GM21528 (cell line): ENCODE measurements around the gene C1orf116.
A peak's percentile ranks its signal among the peaks of the same experiment; 100 is the strongest.
"Not testable (repeated sequence)": the region's sequence is repeated elsewhere in the genome, so short reads cannot be mapped to it uniquely, and the experiment has no call there.

Experiments
- ATAC-seq: cut with Tn5 transposase; IDR thresholded peaks from one replicate; pipeline ENCODE4 v1.9.1; 2021; ENCODE audit warnings: mild to moderate bottlenecking, moderate library complexity; ENCODE audit not compliant: unreplicated experiment, low FRiP score

The C1orf116 gene

DNA sequence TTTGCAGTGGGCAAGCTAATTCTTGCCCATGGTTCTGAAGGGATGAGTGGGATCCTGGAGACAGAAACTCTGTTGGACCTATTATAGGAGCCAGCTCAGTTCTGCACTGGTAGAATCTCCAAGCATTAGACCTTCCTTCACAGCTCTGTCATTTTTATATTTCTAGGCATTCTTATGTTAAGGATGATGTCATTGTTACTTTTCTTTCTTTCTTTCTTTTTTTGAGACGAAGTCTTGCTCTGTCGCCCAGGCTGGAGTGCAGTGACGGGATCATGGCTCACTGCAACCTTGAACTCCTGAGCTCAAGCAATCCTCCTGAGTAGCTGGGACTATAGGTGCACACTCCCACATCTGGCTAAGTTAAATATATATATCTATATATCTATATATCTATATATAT is 28.0 kb upstream of the C1orf116 start:
- no peak for ATAC-seq

DNA sequence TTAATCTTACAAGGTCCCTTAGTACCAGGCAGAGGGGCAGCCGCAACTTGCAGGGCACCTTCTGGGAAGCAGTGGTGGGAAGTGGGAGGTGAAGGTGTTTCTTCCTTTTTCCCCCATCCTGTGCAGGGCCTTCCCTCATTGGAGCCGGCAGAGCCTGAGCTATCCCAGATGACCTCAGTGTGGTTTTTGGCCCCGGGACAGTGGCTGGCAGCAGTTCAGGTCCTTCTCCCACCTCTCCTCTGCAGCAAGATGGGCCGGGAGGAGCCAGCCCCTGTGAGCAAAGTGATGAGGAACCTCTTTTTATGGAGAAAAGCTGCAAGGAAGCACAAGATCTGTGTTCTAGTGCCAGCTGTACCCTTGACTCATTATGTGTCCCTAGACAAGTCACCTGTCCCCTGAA is 27.3 kb upstream of the C1orf116 start:
- ATAC-seq = no peak

DNA sequence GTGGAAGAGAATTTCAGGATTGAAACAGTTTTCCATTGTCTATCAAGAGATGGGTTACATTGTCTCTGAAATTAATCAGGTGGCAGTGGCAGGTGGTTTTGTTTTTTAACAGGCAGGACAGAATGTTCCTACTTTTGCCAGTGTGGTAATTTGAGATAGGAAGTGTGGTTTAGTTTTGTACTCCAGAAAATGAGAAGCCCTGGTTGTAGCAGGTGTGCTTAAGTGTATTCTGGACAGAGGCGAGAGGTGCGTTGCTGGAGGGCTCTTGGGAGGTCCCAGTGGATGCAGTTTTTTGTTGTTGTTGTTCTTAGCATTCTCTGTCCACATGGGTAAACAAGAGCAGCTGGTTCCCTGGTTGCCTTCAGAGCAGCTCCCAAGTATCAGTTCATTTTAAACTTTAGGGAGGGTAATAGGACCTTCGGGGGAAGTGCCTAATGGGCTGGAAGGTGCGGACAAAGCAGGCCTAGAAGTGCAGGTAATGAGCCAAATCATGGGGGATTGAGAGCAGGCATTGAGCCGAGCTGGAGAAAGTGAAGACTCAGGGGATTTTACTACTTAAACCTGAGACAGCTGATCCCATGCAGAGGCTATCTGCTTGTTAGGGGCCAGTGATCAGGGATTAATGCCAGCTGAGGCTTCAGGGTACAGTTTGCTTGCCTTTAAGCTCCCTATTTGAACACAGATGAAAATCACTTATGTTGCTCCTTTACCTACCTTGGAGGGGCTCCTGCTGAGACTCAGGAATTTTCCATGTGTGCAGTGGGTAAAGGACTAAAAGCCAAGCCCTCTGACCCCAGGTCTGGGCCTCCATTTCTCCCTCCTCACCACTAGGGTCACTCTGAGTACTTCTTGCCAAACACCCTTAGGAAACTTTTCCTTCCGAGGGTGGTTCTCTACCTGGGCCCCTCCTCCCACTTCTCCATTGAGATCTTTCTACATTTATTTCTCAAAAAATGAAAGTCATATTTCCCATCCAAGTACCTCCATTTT is 26.6 kb upstream of the C1orf116 start:
- no peak for ATAC-seq

DNA sequence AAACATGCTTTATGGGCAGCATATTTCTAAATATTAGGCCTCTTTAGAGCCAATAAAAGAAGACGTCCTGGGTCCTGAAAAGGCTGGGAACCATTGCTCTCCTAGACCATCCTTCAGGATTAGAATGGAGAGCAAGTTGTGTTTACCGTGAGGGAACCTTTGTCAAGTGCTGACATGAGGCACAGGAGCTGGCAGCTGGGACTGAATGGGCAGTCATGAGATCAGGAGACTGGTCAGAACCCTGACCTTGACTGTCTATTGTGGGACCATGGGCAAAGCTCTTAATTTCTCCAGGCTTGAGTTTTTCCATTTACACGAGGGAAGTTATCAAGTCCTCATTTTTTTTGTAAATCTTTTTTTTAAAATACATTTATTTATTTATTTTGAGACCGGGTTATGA is 25.7 kb upstream of the C1orf116 start:
- ATAC-seq = no peak

DNA sequence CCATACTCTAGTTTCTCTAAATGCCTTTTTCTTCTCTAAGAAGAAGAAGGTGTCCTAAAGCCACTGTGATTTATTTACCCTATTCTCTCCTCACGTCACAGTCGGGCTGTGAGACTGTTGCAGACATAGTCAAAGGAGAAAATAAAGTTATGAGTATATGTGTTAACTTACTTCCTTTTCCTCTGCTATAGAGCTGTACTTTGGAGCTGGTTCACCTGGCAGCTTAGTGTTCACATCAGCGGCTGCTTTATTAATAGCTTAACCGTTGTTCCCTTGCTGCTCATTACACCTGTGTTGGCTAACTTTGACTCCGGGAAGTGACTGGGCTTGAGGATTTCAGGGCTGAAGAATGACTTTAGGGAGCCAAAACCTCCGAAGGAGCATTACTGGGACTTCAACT is 24.1 kb upstream of the C1orf116 start:
- ATAC-seq = no peak

DNA sequence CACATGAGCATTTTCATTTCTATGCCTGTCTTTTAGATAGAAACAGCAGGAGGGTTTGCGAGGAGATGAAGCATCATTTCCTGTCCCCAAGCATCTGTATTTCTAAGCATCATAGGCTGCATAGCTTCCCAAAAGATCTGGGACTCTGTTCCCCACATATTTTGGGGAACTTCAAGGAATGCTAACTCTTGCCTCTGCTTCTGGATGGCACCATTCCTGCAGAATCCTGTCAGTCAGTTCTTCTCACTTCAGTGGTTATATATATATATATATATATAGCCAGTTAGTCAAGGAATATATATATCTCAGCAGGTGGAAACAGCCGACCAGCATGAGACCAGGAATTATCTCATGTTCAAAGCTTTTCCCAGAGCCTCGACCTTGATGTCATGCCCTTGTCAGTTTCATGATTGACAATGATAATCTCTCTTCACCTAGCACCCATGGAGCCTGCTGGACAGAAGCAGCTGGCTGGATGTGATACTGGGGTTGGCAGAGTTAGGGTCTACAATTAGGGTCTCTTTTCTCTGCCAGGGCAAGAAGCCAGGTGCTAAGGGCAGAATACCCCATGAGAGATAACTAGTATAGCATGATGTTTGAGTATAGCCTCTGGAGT is 22.9 kb upstream of the C1orf116 start:
- no peak for ATAC-seq

DNA sequence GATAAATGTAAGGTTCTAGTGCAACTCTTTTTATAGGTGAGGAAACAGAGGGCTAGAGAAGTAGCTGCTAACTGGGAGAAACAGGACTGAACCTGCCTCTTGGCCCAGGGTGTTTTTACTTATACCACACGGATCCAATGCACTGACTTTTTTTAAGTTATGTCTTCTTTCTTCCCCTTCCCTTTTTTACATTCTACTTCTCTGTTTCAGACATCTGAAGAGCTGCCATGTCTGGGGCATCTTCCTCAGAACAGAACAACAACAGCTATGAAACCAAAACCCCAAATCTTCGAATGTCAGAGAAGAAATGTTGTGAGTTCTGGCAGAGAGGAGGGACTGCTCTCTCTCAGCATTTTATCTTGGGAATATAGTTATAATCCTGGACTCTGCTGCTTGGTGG is 21.9 kb upstream of the C1orf116 start:
- no peak for ATAC-seq

DNA sequence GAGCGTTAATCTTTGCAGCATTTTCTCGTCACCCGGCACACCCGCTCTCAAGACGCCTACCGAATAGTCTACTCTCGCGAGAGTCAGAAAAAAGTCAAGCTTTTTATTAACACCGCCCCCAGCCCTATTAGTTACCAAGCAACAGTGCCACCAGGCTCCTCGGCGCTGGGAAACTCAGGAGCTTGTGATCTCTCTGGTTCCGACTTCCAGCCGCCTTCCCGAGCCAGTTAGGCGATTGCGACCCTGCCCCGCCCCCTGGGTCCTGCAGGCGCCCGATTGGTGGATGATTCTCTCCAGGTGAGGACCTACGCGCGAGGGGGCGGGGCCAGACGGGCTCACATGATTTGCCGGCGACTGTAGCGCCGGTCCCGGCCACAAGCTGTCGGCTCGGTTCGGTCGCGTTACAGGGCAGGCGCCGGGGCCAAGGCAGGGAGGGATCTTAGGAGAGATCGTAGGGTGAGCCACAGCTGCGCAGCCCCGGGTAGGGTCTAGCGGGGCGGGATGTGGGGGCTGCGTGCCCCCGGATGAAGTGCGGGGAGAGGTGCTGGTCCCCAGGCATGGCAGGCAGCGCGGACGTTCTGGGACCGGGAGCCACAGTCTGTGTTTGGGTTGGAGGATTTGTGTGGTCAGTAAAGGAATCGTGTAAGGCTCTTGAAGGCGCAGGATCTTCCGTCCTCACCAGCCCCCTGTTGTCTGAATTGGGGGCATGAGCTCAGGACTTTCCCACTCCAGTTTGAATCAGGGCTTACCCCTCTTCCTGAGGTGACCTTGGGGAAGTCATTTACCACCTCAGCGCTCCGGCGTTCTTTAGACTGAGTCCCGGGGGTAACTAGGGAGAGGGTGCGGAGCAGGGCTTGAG is 20.6 kb upstream of the C1orf116 start, which contains the start of gene PFKFB2:
TSS of gene PFKFB2 (plus strand) at position 365 of the 859 bp plus-strand sequence. CDS start 1,443 bp downstream, outside the sequence.
- ATAC-seq = peak; percentile 81

DNA sequence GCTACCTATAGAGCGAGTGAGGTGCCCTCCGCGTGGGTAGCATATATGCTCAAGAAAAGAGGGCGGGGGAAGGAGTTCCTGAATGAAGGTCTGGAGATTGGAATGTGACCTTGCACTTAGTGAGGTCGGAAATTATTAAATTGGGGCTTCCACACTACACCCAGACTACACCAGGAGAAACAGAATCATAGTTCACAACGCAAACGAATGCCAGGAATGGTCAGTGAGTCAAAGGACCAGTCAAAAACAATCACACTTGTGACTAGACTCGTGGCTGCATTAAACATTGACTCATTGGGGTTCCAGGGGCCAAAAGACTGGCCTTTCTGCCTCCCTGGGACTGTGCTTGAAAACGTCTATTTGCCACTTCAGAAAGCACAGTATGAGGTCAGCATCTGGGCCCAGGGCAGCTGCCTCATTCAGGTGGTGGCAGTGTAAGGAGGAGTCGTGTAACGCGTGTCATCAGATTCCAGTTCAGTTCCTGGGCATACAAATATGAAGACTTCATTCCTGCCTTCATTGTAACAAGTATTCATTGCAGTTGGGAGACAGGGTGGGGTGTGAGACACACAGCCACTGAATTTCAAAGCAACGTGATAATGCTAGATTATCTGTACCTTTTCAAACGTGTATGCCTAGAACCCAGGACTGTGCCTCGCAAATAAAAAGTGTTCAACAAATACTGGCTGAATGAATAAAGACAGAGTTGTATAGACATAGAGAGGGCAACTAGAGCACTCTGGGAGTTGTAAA is 18.8 kb upstream of the C1orf116 start, which contains the start of gene YOD1:
TSS of gene YOD1 (minus strand) at position 18 of the 753 bp plus-strand sequence. CDS start 178 bp downstream, outside the sequence.
- no peak for ATAC-seq

DNA sequence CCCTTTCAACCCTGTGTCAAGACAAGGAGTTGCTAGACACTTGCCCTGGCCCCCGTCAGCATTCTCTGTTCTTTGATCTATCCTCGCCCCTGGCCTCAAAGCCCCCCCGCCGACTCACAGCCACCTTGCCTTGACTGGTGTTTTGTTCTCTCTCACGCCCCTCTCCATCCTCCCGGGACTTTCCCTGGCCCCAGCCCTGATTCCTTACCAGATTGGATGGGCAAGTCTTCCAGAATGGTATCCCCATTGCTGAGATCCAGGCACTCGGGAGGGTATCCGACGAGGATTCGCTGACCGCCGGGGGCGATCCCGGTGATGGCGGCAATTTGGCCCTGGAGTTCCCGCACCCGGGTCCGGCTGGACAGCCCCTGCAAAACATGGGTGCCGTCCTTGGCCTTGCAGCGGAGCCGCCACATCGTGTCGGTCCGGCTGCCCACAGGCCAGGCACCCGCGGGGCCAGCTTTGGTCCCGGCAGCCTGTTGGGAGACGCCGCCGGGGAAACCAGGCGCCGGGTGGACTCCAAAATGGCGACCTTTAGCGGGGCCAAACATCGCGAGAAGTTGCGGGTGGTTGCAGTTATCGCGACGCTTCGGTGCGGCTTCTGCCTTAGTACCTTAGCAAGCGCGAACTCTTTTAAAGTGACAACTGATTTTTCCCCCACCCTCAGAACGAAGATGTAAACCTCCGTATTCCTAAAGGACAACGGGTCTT is 18.1 kb upstream of the C1orf116 start:
- peak; percentile 46 for ATAC-seq

DNA sequence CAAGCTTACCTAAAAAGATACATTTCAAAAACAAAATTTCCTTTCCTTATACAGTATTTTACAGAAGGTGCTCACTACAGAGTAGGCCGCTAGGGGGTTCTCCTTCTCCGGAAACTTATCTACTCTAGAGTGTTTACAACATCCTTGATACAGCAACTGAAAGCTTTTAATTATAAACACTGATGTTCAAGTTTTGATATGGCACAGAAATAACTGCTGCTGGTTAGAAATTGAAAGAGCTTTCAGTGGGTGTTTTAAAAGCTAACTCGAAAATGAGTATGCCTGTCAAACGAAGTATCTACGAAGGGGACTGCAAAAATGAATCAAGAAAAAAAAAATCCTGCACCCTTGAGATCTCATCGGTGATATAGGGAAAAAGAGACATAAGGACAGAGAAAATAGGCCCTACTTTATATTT is 17.4 kb upstream of the C1orf116 start:
- no peak for ATAC-seq

DNA sequence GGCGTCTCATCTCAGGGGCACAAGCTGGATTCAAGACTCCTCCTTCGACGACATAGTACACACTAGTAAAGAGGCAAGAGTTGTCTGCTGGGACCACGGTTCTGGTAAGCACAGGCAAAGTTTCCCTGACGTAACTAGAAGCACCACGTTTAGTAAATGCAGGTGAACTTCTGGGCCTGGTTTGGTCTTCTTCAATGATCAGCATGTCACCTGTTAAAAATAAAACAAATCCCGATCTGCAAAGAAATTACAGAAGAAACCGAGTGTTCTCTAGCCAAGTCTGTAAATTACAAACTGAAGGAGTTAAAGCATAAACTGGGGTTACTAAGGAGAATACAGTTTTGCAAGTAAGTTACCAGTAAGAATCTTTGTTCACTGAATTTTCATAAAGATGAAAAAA is 17.0 kb upstream of the C1orf116 start:
- no peak for ATAC-seq

DNA sequence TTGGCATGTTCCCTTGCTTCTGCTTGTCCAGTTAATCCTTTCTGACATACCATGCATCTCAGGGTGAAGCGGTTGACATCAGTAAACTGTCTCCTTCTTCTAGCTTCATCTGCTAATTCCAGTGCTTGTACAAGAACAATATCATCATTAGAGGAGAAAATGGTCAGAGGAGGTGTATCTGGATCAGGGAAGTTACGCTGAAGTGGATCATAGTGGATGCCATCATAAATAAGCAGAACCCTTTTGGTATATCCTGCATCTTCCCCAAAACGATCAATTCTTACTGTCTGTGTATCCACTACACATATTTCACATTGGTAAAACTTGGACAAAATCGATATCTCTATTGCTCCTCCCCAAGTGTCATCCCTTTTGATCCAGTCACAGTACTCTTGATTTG is 16.5 kb upstream of the C1orf116 start:
- ATAC-seq = no peak

DNA sequence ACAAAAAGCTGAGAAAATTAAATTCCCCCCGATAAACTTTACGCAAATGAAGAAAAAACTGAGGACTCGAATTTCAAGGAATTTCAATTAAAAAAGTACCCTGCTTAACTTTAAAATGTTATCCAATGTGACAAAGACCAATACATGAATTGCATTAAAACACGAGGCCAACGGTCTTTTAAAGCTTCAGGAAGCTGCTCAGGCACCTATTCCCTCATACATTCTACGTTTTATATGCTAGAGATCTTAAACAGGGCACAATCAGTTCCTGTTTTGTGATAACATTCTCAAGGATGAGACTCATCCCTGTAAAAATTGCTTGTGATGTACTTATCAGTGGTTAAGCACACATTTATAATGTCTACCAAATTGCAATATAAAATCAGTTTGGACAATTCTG is 15.5 kb upstream of the C1orf116 start:
- ATAC-seq = no peak

DNA sequence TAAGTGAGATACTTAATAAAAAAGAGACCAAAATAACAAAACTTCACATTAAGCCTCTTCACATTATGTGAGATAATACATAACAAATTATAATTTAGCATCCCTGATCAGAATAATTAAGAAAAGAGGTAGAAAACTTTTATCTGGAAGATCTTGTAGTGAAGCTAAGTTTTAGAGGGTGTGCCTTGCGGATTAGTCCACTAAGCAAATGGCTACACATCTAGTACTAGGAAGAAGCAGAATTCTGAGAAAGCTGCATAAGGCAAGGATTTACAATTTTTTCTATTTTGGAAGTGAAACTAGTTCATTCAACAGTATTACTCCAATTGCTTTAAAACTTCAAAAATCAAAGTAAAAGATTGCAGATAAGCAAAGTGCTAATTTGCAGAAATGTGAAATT is 14.9 kb upstream of the C1orf116 start:
- ATAC-seq = no peak

DNA sequence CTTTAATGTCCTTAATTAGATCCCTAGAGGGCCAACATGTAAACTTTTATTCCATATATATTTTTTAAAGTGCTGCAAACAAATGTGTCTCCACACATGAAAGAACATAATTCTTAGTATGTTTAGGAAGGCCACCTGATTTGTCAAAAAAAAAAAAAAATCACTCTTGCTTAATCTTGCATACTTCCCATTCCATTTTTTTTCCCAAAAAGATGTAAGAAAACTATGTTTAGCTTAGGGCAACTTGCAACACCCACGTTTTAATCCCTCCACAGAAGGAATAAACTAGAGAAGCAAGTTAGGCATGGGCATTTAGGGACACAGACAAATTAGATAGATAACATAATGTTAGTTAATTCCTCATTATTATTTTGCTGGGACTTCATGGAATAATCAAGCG is 12.9 kb upstream of the C1orf116 start:
- ATAC-seq = no peak

DNA sequence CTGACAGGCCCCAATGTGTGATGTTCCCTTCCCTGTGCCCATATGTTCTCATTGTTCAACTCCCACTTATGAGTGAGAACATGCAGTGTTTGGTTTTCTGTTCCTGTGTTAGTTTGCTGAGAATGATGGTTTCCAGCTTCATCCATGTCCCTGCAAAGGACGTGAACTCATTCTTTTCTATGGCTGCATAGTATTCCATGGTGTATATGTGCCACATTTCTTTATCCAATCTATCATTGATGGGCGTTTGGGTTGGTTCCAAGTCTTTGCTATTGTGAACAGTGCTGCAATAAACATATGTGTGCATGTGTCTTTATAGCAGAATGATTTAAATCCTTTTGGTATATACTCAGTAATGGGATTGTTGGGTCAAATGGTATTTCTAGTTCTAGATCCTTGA is 8.8 kb upstream of the C1orf116 start:
- not testable (repeated sequence) for ATAC-seq

DNA sequence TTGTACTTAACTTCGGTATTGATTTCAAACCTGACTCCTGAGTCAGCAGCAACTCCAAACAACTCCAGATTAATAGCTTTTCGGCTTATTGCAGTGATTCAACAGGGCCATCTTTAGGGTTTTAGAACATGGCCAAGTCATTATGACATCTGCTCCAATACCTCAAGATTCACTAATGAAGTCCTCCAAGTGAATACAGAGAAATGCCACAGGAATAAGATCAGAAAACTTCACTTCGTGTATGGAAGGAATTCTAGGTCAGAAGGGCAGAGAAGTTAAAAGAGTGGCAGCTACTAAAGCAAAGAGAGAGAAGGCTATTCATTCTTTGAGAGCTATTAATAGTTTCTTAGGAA is 7.6 kb upstream of the C1orf116 start:
- no peak for ATAC-seq

DNA sequence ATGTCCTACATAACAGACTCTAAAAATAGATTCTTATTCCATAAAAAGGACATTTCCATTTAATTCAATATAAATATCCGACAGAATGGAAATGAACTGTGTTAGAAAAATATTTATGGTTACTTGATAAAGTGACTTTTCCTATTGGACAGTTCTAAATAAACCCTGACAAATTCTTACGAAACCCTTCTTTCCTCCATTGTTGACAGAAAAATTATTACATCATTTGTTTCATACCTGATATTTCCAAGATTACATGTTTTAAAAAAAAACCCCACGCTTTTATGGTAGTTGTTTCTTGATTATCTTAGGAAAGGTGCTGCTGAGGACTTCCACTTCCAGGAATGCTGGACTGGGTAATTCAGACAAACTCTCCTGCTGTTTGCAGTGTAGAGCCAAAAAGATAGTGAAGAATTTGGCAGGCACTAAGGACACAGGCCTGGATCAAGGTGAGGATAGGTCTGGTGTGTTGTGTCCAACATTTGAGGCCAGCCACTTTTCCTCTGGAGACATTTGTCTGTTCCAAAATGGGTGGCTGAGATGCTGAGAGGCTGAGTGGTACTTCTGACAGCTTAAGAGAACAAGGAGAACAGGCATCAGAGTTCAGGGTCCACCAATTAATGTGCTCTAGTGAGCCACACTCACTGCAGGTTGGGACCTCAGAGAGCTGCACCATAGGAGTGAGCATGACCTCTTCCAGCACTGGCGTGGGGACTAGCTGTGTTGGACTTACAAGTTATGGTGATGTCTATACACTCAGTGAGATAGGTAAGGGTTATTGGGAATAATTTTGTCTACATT is 7.0 kb upstream of the C1orf116 start:
- no peak for ATAC-seq
